Gastroesophageal sphincter (tissue), 3 donors: ENCODE data around the gene ZNF358.

Experiments used
- CTCF ChIP-seq, 4 experiments: fragments of 200-600 bp in 2 of 4; fragments of 450-650 bp in 2 of 4; sonication (generic) in 1 of 4; IDR thresholded peaks; one replicate each; pipeline ENCODE4 v1.5.1; 2017 to 2019; ENCODE audit warnings: antibody characterized with exemption in 4 of 4, mild to moderate bottlenecking in 2 of 4, moderate library complexity in 2 of 4
- POLR2AphosphoS5 ChIP-seq: sonication (generic); formaldehyde crosslinking; IDR thresholded peaks from one replicate; pipeline ENCODE4 v1.6.1; 2017; ENCODE audit warnings: antibody characterized with exemption

GRCh38 chr19:7528522-7529245, 12.8 kb downstream of the ZNF358 start:
- TF ChIP-seq POLR2AphosphoS5: no peak
- no peak for TF ChIP-seq CTCF (IDR thresholded peaks at IDR 0.05)
